ENCODE measurements around the gene ZNF683.
"Not testable (repeated sequence)": the region's sequence is repeated elsewhere in the genome, so short reads cannot be mapped to it uniquely, and the experiment has no call there.

Gene ZNF683

GRCh38 chr1:26372611-26373010, at the start of gene ZNF683:
TSS of gene ZNF683 (minus strand) at chr1:26372750. CDS start at chr1:26368571, 4,179 bp downstream.
- not testable (repeated sequence) for DNase-seq (ENCODE audit: low spot score)

GRCh38 chr1:26419494-26419893, 46.9 kb upstream of the ZNF683 start:
- no peak for DNase-seq (ENCODE audit: low spot score)

GRCh38 chr1:26418865-26419349, 46.4 kb upstream of the ZNF683 start:
- DNase-seq (ENCODE audit: low spot score), result no peak

GRCh38 chr1:26417111-26417759, 44.7 kb upstream of the ZNF683 start:
- peak; percentile 87 for DNase-seq (ENCODE audit: low spot score)

GRCh38 chr1:26413031-26413430, 40.5 kb upstream of the ZNF683 start:
- DNase-seq (ENCODE audit: low spot score), result no peak

- DNase-seq (ENCODE audit: low spot score), result no peak
Observed at GRCh38 chr1:26412180-26412840, 39.8 kb upstream of the ZNF683 start.

GRCh38 chr1:26411624-26412074, 39.1 kb upstream of the ZNF683 start:
- DNase-seq (ENCODE audit: low spot score), result no peak

- no peak for DNase-seq (ENCODE audit: low spot score)
Observed at GRCh38 chr1:26410706-26411623, 38.4 kb upstream of the ZNF683 start, which contains the start of gene LIN28A. TSS of gene LIN28A (plus strand) at chr1:26410817. CDS start at chr1:26410892, 75 bp downstream.

- no peak for DNase-seq (ENCODE audit: low spot score)
Observed at GRCh38 chr1:26409191-26409807, 36.7 kb upstream of the ZNF683 start.

- DNase-seq (ENCODE audit: low spot score), result peak; percentile 82
Observed at GRCh38 chr1:26408604-26409003, 36.1 kb upstream of the ZNF683 start.

- DNase-seq (ENCODE audit: low spot score), result no peak
Observed at GRCh38 chr1:26405281-26405915, 32.8 kb upstream of the ZNF683 start.

GRCh38 chr1:26404641-26405040, 32.1 kb upstream of the ZNF683 start:
- no peak for DNase-seq (ENCODE audit: low spot score)

GRCh38 chr1:26403656-26404055, 31.1 kb upstream of the ZNF683 start:
- no peak for DNase-seq (ENCODE audit: low spot score)

- no peak for DNase-seq (ENCODE audit: low spot score)
Observed at GRCh38 chr1:26401891-26402290, 29.3 kb upstream of the ZNF683 start.

- DNase-seq (ENCODE audit: low spot score), result no peak
Observed at GRCh38 chr1:26399034-26399433, 26.5 kb upstream of the ZNF683 start.

- no peak for DNase-seq (ENCODE audit: low spot score)
Observed at GRCh38 chr1:26395754-26396153, 23.2 kb upstream of the ZNF683 start.

- DNase-seq (ENCODE audit: low spot score), result peak; percentile 65
Observed at GRCh38 chr1:26391450-26391849, 18.9 kb upstream of the ZNF683 start.

GRCh38 chr1:26389604-26390247, 17.2 kb upstream of the ZNF683 start:
- no peak for DNase-seq (ENCODE audit: low spot score)

GRCh38 chr1:26388791-26389445, 16.4 kb upstream of the ZNF683 start:
- no peak for DNase-seq (ENCODE audit: low spot score)

GRCh38 chr1:26387447-26387846, 14.9 kb upstream of the ZNF683 start:
- no peak for DNase-seq (ENCODE audit: low spot score)

All from CD4-positive, alpha-beta T cell treated with Interleukin-2 at 100 ng/mL for 4 hours (primary cell).